Measurements from ENCODE around the gene AP3S2.

- TF ChIP-seq CTCF (conservative IDR thresholded peaks at IDR 0.05; ENCODE audit: low read depth in 2 of 2) (no peak), EZH2 (IDR thresholded peaks at IDR 0.05; ENCODE audit: low read depth, unreplicated experiment) (no peak), ZNF331 (CRISPR knock-in tag; IDR thresholded peaks at IDR 0.05; ENCODE audit: low read depth) (no peak), EZH2phosphoT487 (IDR thresholded peaks at IDR 0.05; ENCODE audit: unreplicated experiment) (no peak), REST (IDR thresholded peaks at IDR 0.05; ENCODE audit: unreplicated experiment) (no peak), POLR2AphosphoS5 (IDR thresholded peaks at IDR 0.05; ENCODE audit: low read depth) (no peak), ETS1 (IDR thresholded peaks at IDR 0.05) (no peak), CREB1 (CRISPR knock-in tag; IDR thresholded peaks at IDR 0.05; ENCODE audit: low read depth) (no peak), JUNB (IDR thresholded peaks at IDR 0.05; ENCODE audit: unreplicated experiment) (no peak), NANOG (IDR thresholded peaks at IDR 0.05; ENCODE audit: borderline replicate concordance) (no peak)
Measured at GRCh38 chr15:89860891-89861290, 32.9 kb downstream of the AP3S2 start.

Measured in GM23338 (cell line).